Stimulated activated CD8-positive, alpha-beta memory T cell treated with anti-CD3 and anti-CD28 coated beads, Interleukin-15, amount 100 ng/mL, for 24 hours (primary cell): ENCODE measurements around the gene TMEM123.

Experiments
- DNase-seq: peaks from one replicate; pipeline ENCODE4 v3.0.0-alpha.2; 2020; ENCODE audit warnings: low read depth

Gene TMEM123

GRCh38 chr11:102422817-102423712, 29.5 kb downstream of the TMEM123 start:
- DNase-seq, result no peak

GRCh38 chr11:102421261-102421660, 31.3 kb downstream of the TMEM123 start:
- no peak for DNase-seq

GRCh38 chr11:102420547-102420946, 32.0 kb downstream of the TMEM123 start:
- DNase-seq, result no peak

GRCh38 chr11:102419181-102419580, 33.4 kb downstream of the TMEM123 start:
- DNase-seq, result no peak

- DNase-seq, result no peak
Measured at GRCh38 chr11:102416976-102417375, 35.6 kb downstream of the TMEM123 start.

GRCh38 chr11:102415304-102415916, 37.2 kb downstream of the TMEM123 start:
- DNase-seq, result no peak

- no peak for DNase-seq
Measured at GRCh38 chr11:102414559-102414958, 38.0 kb downstream of the TMEM123 start.

GRCh38 chr11:102413497-102413896, 39.1 kb downstream of the TMEM123 start:
- DNase-seq, result no peak

GRCh38 chr11:102411142-102411541, 41.4 kb downstream of the TMEM123 start:
- no peak for DNase-seq

- no peak for DNase-seq
Measured at GRCh38 chr11:102410382-102410784, 42.2 kb downstream of the TMEM123 start.

- DNase-seq, result no peak
Measured at GRCh38 chr11:102408339-102408738, 44.2 kb downstream of the TMEM123 start.

GRCh38 chr11:102407901-102408300, 44.7 kb downstream of the TMEM123 start:
- no peak for DNase-seq

GRCh38 chr11:102406099-102406498, 46.5 kb downstream of the TMEM123 start:
- DNase-seq, result no peak

GRCh38 chr11:102405501-102405900, 47.1 kb downstream of the TMEM123 start:
- no peak for DNase-seq

GRCh38 chr11:102402548-102402947, 50.0 kb downstream of the TMEM123 start:
- DNase-seq, result no peak

GRCh38 chr11:102401905-102402304, 50.7 kb downstream of the TMEM123 start:
- DNase-seq, result no peak

GRCh38 chr11:102400603-102401002, 52.0 kb downstream of the TMEM123 start:
- DNase-seq, result no peak

GRCh38 chr11:102399189-102399588, 53.4 kb downstream of the TMEM123 start:
- no peak for DNase-seq

GRCh38 chr11:102398297-102398696, 54.3 kb downstream of the TMEM123 start:
- DNase-seq, result no peak

- DNase-seq, result no peak
Measured at GRCh38 chr11:102396708-102397563, 55.6 kb downstream of the TMEM123 start.

GRCh38 chr11:102395720-102396393, 56.7 kb downstream of the TMEM123 start:
- no peak for DNase-seq

- DNase-seq, result no peak
Measured at GRCh38 chr11:102393272-102393730, 59.3 kb downstream of the TMEM123 start.
